Bronchial epithelial cell (primary cell): ENCODE results near the gene RPS4Y1. TPM values are rescaled to one million over a fixed set of nuclear protein-coding genes. Genes with fewer than 3 reads are reported as not detected.

Source experiments
- DNase-seq: peaks from one replicate; pipeline ENCODE4 v3.0.0-alpha.2; 2010; ENCODE audit warnings: low read depth
- FAIRE-seq: peaks from 2 replicates; lab custom pipeline; 2011; peaks lifted over from hg19 to GRCh38; lab: Jason Lieb, UNC
- H3K27me3 ChIP-seq: 2 replicates; pipeline ENCODE4 v1.5.1; 2011; ENCODE audit warnings: low read length; ENCODE audit not compliant: control insufficient read depth, insufficient read depth
- H3K36me3 ChIP-seq: 2 replicates; pipeline ENCODE4 v1.5.1; 2011; ENCODE audit warnings: low read length; ENCODE audit not compliant: control insufficient read depth, insufficient read depth
- H3K4me3 ChIP-seq: 2 replicates; pipeline ENCODE4 v1.5.1; 2011; ENCODE audit warnings: mild to moderate bottlenecking, low read depth, low read length, control low read depth
- CTCF ChIP-seq: IDR thresholded peaks from 2 replicates; pipeline ENCODE4 v1.5.1; 2011; ENCODE audit warnings: mild to moderate bottlenecking, moderate library complexity, low read length, control low read depth, inconsistent platforms; ENCODE audit not compliant: insufficient read depth, severe bottlenecking
- total RNA-seq: library from RNA; depleted of rRNA; stranded (reverse); fragments of >200 nt; gene quantifications from 2 replicates; pipeline ENCODE4 v1.2.1, GENCODE V29; 2014

Gene RPS4Y1
- total RNA-seq, 1 donor from 2014 or later = 711 TPM

GRCh38 chrY:2913066-2913815 is 71.8 kb downstream of the RPS4Y1 start:
- FAIRE-seq = no peak
- H3K4me3 ChIP-seq = no peak overlapping the region
- H3K36me3 ChIP-seq = no peaks in the 10 kb centered on the region
- H3K27me3 ChIP-seq = no peaks in the 10 kb centered on the region
- peak; percentile 43 for TF ChIP-seq CTCF
- peak; percentile 46 for DNase-seq

Other genes starting within 250 kb of the RPS4Y1 start
- not detected in 2 replicates for gene SRY, start 53.9 kb upstream of the RPS4Y1 start, total RNA-seq
- gene ZFY, start 93.8 kb downstream of the RPS4Y1 start, total RNA-seq = under 0.01 and 17.4 TPM in 2 replicates